Measurements from ENCODE around the gene PTPRD. TPM values are rescaled to one million over a fixed set of nuclear protein-coding genes. Genes with fewer than 3 reads are reported as not detected.

PTPRD gene
- total RNA-seq, 1 experiment from 2014 or later, result 69.6 TPM

- Mint-ChIP-seq H3K9me3 (no peaks in the 10 kb centered on the region), H3K36me3 (no peaks in the 10 kb centered on the region), H3K4me3 (no peak overlapping the region), H3K27me3 (ENCODE audit: low read depth) (no peaks in the 10 kb centered on the region), H3K4me1 (peaks cover 43% of the 10 kb centered on the region), H3K27ac (peak overlapping the region; percentile 62)
- TF ChIP-seq RELA (CRISPR knock-in tag; IDR thresholded peaks at IDR 0.05; ENCODE audit: borderline replicate concordance) (no peak), FOXK1 (CRISPR knock-in tag; IDR thresholded peaks at IDR 0.05) (no peak), CREB1 (CRISPR knock-in tag; IDR thresholded peaks at IDR 0.05) (no peak), ZNF121 (CRISPR knock-in tag; IDR thresholded peaks at IDR 0.05) (no peak), NFE2L1 (CRISPR knock-in tag; IDR thresholded peaks at IDR 0.05) (no peak), JAZF1 (CRISPR knock-in tag; IDR thresholded peaks at IDR 0.05) (no peak), TP53 (CRISPR knock-in tag; IDR thresholded peaks at IDR 0.05) (no peak), ZNF219 (CRISPR knock-in tag; IDR thresholded peaks at IDR 0.05; ENCODE audit: borderline replicate concordance) (no peak), SOX15 (CRISPR knock-in tag; IDR thresholded peaks at IDR 0.05) (no peak), MXD4 (CRISPR knock-in tag; IDR thresholded peaks at IDR 0.05; ENCODE audit: borderline replicate concordance) (no peak), SMAD4 (CRISPR knock-in tag; IDR thresholded peaks at IDR 0.05) (no peak), NFYB (CRISPR knock-in tag; conservative IDR thresholded peaks at IDR 0.05; ENCODE audit: low read depth) (no peak), E2F1 (CRISPR knock-in tag; IDR thresholded peaks at IDR 0.05) (no peak), ZNF416 (CRISPR knock-in tag; IDR thresholded peaks at IDR 0.05) (no peak), ZNF263 (CRISPR knock-in tag; IDR thresholded peaks at IDR 0.05; ENCODE audit: low read depth) (no peak), ERG (CRISPR knock-in tag; IDR thresholded peaks at IDR 0.05) (no peak), CBFB (CRISPR knock-in tag; IDR thresholded peaks at IDR 0.05; ENCODE audit: low read depth) (no peak)
- TF ChIP-seq, protein P1, sequence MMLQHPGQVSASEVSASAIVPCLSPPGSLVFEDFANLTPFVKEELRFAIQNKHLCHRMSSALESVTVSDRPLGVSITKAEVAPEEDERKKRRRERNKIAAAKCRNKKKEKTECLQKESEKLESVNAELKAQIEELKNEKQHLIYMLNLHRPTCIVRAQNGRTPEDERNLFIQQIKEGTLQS (CRISPR knock-in tag; conservative IDR thresholded peaks at IDR 0.05), result no peak
- TF ChIP-seq, protein P2, sequence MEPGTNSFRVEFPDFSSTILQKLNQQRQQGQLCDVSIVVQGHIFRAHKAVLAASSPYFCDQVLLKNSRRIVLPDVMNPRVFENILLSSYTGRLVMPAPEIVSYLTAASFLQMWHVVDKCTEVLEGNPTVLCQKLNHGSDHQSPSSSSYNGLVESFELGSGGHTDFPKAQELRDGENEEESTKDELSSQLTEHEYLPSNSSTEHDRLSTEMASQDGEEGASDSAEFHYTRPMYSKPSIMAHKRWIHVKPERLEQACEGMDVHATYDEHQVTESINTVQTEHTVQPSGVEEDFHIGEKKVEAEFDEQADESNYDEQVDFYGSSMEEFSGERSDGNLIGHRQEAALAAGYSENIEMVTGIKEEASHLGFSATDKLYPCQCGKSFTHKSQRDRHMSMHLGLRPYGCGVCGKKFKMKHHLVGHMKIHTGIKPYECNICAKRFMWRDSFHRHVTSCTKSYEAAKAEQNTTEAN (CRISPR knock-in tag; IDR thresholded peaks at IDR 0.05), result no peak
- DNase-seq (ENCODE audit: low spot score) (no peak), ATAC-seq (no peak)
- ChIA-PET CTCF (no interaction called here), POLR2A (no interaction called here)
Measured at GRCh38 chr9:8730618-8731017, 1882.2 kb downstream of the PTPRD start.

- DNase-seq (ENCODE audit: low spot score) (no peak), ATAC-seq (no peak)
- Mint-ChIP-seq H3K36me3 (no peaks in the 10 kb centered on the region), H3K27me3 (ENCODE audit: low read depth) (no peaks in the 10 kb centered on the region), H3K9me3 (no peaks in the 10 kb centered on the region), H3K27ac (no peak overlapping the region), H3K4me1 (peaks cover 26% of the 10 kb centered on the region), H3K4me3 (no peak overlapping the region)
- POLR2A ChIA-PET, result no interaction called here
- CTCF ChIA-PET, result no interaction called here
- TF ChIP-seq E2F1 (CRISPR knock-in tag; IDR thresholded peaks at IDR 0.05), result no peak
- TF ChIP-seq MYBL2 (CRISPR knock-in tag; IDR thresholded peaks at IDR 0.05), result no peak
- TF ChIP-seq ESRRA (CRISPR knock-in tag; IDR thresholded peaks at IDR 0.05; ENCODE audit: borderline replicate concordance), result no peak
- TF ChIP-seq KAT7 (CRISPR knock-in tag; IDR thresholded peaks at IDR 0.05; ENCODE audit: borderline replicate concordance), result no peak
- TF ChIP-seq ZMAT4 (CRISPR knock-in tag; IDR thresholded peaks at IDR 0.05), result no peak
- no peak for TF ChIP-seq FOXP1 (CRISPR knock-in tag; IDR thresholded peaks at IDR 0.05; ENCODE audit: borderline replicate concordance)
- no peak for TF ChIP-seq ZNF232 (CRISPR knock-in tag; IDR thresholded peaks at IDR 0.05)
- TF ChIP-seq GABPB1 (CRISPR knock-in tag; IDR thresholded peaks at IDR 0.05), result no peak
- no peak for TF ChIP-seq SP1 (CRISPR knock-in tag; conservative IDR thresholded peaks at IDR 0.05)
- TF ChIP-seq, protein P1 (CRISPR knock-in tag; conservative IDR thresholded peaks at IDR 0.05), result no peak
- no peak for TF ChIP-seq ATF1 (CRISPR knock-in tag; IDR thresholded peaks at IDR 0.05)
- TF ChIP-seq, protein P3, sequence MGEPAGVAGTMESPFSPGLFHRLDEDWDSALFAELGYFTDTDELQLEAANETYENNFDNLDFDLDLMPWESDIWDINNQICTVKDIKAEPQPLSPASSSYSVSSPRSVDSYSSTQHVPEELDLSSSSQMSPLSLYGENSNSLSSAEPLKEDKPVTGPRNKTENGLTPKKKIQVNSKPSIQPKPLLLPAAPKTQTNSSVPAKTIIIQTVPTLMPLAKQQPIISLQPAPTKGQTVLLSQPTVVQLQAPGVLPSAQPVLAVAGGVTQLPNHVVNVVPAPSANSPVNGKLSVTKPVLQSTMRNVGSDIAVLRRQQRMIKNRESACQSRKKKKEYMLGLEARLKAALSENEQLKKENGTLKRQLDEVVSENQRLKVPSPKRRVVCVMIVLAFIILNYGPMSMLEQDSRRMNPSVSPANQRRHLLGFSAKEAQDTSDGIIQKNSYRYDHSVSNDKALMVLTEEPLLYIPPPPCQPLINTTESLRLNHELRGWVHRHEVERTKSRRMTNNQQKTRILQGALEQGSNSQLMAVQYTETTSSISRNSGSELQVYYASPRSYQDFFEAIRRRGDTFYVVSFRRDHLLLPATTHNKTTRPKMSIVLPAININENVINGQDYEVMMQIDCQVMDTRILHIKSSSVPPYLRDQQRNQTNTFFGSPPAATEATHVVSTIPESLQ (CRISPR knock-in tag; IDR thresholded peaks at IDR 0.05), result no peak
- TF ChIP-seq OVOL2 (CRISPR knock-in tag; IDR thresholded peaks at IDR 0.05; ENCODE audit: borderline replicate concordance), result no peak
- no peak for TF ChIP-seq SMAD4 (CRISPR knock-in tag; IDR thresholded peaks at IDR 0.05)
- TF ChIP-seq JUN (CRISPR knock-in tag; IDR thresholded peaks at IDR 0.05), result no peak
Measured at GRCh38 chr9:8728910-8729309, 1883.9 kb downstream of the PTPRD start.
